ENCODE data around the gene FAM83D. TPM values are rescaled to one million over a fixed set of nuclear protein-coding genes. Genes with fewer than 3 reads are reported as not detected.

FAM83D gene
- total and polyA plus RNA-seq, 2 of the 8 experiments (the other 6 are each of a cell fraction or from before 2014, with no cell fraction given), result 60.9 to 62.6 TPM

DNA sequence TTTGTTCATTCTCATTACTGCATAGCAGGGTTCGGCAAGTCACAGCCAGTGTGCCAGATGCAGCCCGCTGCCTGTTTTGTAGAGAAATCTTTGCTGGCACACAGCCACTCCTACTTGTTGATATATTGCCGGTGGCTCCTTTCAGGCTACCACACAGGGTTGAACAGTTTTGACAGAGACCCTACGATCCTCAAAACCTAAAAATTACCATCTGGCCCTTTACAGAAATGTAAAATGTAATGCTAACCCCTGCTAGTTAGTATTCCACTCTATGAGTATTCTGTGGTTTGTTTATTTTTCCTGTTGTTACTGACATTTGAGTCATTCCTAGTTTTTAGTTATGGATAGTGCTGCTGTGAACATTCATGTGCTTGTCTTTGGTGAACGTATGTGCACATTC is 47.4 kb downstream of the FAM83D start:
- 96% methylated on average over 5 of the region's 5 CpGs; no CpG with 5 or more reads in 1 of the 2 experiments for WGBS, 2 experiments (ENCODE audit: extremely low coverage in 1 of 2, insufficient coverage in 1 of 2, insufficient read length in 1 of 2, insufficient replicate concordance in 2 of 2, low coverage in 1 of 2, low lambda C conversion rate in 2 of 2, missing lambda C conversion rate in 1 of 2)
- no peak overlapping the region for H3K4ac ChIP-seq (replicated peaks; ENCODE audit: insufficient read length, low read depth, low read length)
- no peaks in the 10 kb centered on the region for H3K4me1 ChIP-seq (replicated peaks in 1 of 4; ENCODE audit: control insufficient read depth in 3 of 4, insufficient read depth in 4 of 4, low read length in 3 of 4)
- no peak overlapping the region for H4K8ac ChIP-seq (ENCODE audit: extremely low read depth, insufficient read depth, low read length)
- H2BK12ac ChIP-seq (ENCODE audit: low read depth, low read length), result no peak overlapping the region
- H3K9ac ChIP-seq (replicated peaks in 1 of 4; ENCODE audit: extremely low read depth in 1 of 4, low read depth in 3 of 4, low read length in 3 of 4), result no peak overlapping the region
- H3K18ac ChIP-seq (ENCODE audit: extremely low read depth, low read length), result no peak overlapping the region
- no peak overlapping the region for H2BK120ac ChIP-seq (replicated peaks; ENCODE audit: low read depth, low read length)
- no peak overlapping the region for H2BK15ac ChIP-seq (ENCODE audit: low read length)
- CTCF ChIA-PET (ENCODE audit: partially characterized antibody), result interaction anchor here (1.7 kb wide), 1 partner anchor 8 kb away, joined by 4 read pairs; no protein-coding TSS in a partner anchor
- no peaks in the 10 kb centered on the region for H3K9me3 ChIP-seq (ENCODE audit: insufficient read depth in 2 of 2, low read depth in 1 of 2, low read length in 1 of 2)
- no peak overlapping the region for H4K91ac ChIP-seq (replicated peaks; ENCODE audit: insufficient read length, low read length)
- H2AFZ ChIP-seq (ENCODE audit: low read length), result no peak overlapping the region
- H3K79me2 ChIP-seq (ENCODE audit: control insufficient read depth in 1 of 2, insufficient read depth in 2 of 2, low read length in 2 of 2), result peaks cover 0 to 17% of the 10 kb centered on the region in 2 experiments; a peak in 2 of 4 replicates
- peaks cover 13 to 44% (median 24%) of the 10 kb centered on the region in 4 experiments; a peak in 7 of 8 replicates for H3K36me3 ChIP-seq (ENCODE audit: control insufficient read depth in 2 of 4, insufficient read depth in 4 of 4, low read length in 3 of 4)
- H3K14ac ChIP-seq (ENCODE audit: insufficient read length), result no peak overlapping the region
- H3K4me3 ChIP-seq (ENCODE audit: extremely low read depth in 1 of 4, insufficient read depth in 2 of 4, low read depth in 3 of 4, low read length in 4 of 4), result no peak overlapping the region
- H3K27me3 ChIP-seq (replicated peaks in 1 of 4; ENCODE audit: control insufficient read depth in 3 of 4, extremely low read depth in 1 of 4, insufficient read depth in 3 of 4, low read length in 3 of 4), result no peaks in the 10 kb centered on the region
- H4K5ac ChIP-seq (ENCODE audit: insufficient read length, low read depth, low read length), result no peak overlapping the region
- FAIRE-seq (no peak), DNase-seq (ENCODE audit: low read depth in 1 of 2, low spot score in 2 of 2) (no peak)
- H2BK20ac ChIP-seq (ENCODE audit: low read length), result no peak overlapping the region
- H3K23me2 ChIP-seq (ENCODE audit: low read depth, low read length), result peaks cover 2% of the 10 kb centered on the region; the same call in 1 of the 2 replicates
- no peak overlapping the region for H2BK5ac ChIP-seq (ENCODE audit: low read depth, low read length)
- H3K79me1 ChIP-seq (ENCODE audit: low read depth, low read length), result no peaks in the 10 kb centered on the region; the same call in 1 of the 2 replicates
- peaks cover 1 to 11% of the 10 kb centered on the region in 2 experiments for H4K20me1 ChIP-seq (replicated peaks in 1 of 2; ENCODE audit: control insufficient read depth in 1 of 2, insufficient read depth in 2 of 2, low read length in 2 of 2)
- POLR2A ChIA-PET (ENCODE audit: partially characterized antibody), result interaction anchor here (0.8 kb wide), 1 partner anchor 10 kb away, joined by 4 read pairs; no protein-coding TSS in a partner anchor
- H3K56ac ChIP-seq (replicated peaks; ENCODE audit: insufficient read length, low read depth, low read length), result no peak overlapping the region
- no peak overlapping the region for H3K4me2 ChIP-seq (ENCODE audit: insufficient read depth in 1 of 2, low read depth in 2 of 2, low read length in 2 of 2)
- H2AK5ac ChIP-seq (ENCODE audit: low read depth, low read length), result no peak overlapping the region
- no peak overlapping the region for H3K27ac ChIP-seq (ENCODE audit: low read depth, low read length)
- no peak overlapping the region for H3K23ac ChIP-seq (ENCODE audit: insufficient read length)
- no peak for TF ChIP-seq TAF1 (IDR thresholded peaks at IDR 0.05; ENCODE audit: low read depth, low read length)
- TF ChIP-seq HDAC2 (IDR thresholded peaks at IDR 0.05; ENCODE audit: borderline replicate concordance in 1 of 2, low read depth in 2 of 2, low read length in 2 of 2), result no peak
- no peak for TF ChIP-seq MAFK (IDR thresholded peaks at IDR 0.05; ENCODE audit: low read depth, low read length)
- TF ChIP-seq SRF (IDR thresholded peaks at IDR 0.05; ENCODE audit: low read depth, low read length), result no peak
- no peak for TF ChIP-seq SAP30 (IDR thresholded peaks at IDR 0.05; ENCODE audit: insufficient read depth, insufficient replicate concordance, low read length)
- TF ChIP-seq KDM1A (IDR thresholded peaks at IDR 0.05; ENCODE audit: borderline replicate concordance, low read length), result no peak
- TF ChIP-seq BRCA1 (IDR thresholded peaks at IDR 0.05; ENCODE audit: low read depth, low read length), result no peak
- TF ChIP-seq POLR2A (IDR thresholded peaks at IDR 0.05; ENCODE audit: control extremely low read depth in 1 of 2, low read depth in 2 of 2, low read length in 2 of 2), result no peak
- TF ChIP-seq ZNF274 (IDR thresholded peaks at IDR 0.05; ENCODE audit: borderline replicate concordance, extremely low read depth, low read length), result no peak
- no peak for TF ChIP-seq GABPA (IDR thresholded peaks at IDR 0.05; ENCODE audit: borderline replicate concordance, insufficient read depth, low read length)
- no peak for TF ChIP-seq RXRA (IDR thresholded peaks at IDR 0.05; ENCODE audit: insufficient read depth, low read depth, low read length)
- no peak for TF ChIP-seq CREB1 (IDR thresholded peaks at IDR 0.05)
- TF ChIP-seq CBX5 (IDR thresholded peaks at IDR 0.05; ENCODE audit: low read depth, low read length), result no peak
- TF ChIP-seq NANOG (IDR thresholded peaks at IDR 0.05; ENCODE audit: insufficient read depth, low read depth, low read length, poor library complexity, severe bottlenecking), result no peak
